Keratinocyte (primary cell): ENCODE results near the gene EIF1AD. TPM values are rescaled to one million over a fixed set of nuclear protein-coding genes. Genes with fewer than 3 reads are reported as not detected.

Source experiments
- DNase-seq: peaks from one replicate; pipeline ENCODE4 v3.0.0-alpha.2; 2011; ENCODE audit warnings: low read depth, missing footprints, low spot score
- FAIRE-seq: peaks from 2 replicates; lab custom pipeline; 2011; peaks lifted over from hg19 to GRCh38; lab: Jason Lieb, UNC
- H2AFZ ChIP-seq: 2 replicates; pipeline ENCODE4 v1.6.0; 2012; ENCODE audit warnings: low read length, control low read depth, inconsistent platforms; ENCODE audit not compliant: control insufficient read depth
- H3K27ac ChIP-seq: 2 replicates; pipeline ENCODE4 v1.5.1; 2011; ENCODE audit warnings: low read length; ENCODE audit not compliant: control insufficient read depth, insufficient read depth
- H3K27me3 ChIP-seq: 3 replicates; pipeline ENCODE4 v1.6.0; 2011; ENCODE audit warnings: low read length; ENCODE audit not compliant: control insufficient read depth, insufficient read depth; ENCODE audit errors: extremely low read depth
- H3K36me3 ChIP-seq, 2 experiments: 2 replicates in 1 of 2; 3 replicates in 1 of 2; pipeline ENCODE4 v1.5.1; 2011; ENCODE audit warnings: low read length in 2 of 2, mild to moderate bottlenecking in 1 of 2; ENCODE audit not compliant: control insufficient read depth in 2 of 2, insufficient read depth in 2 of 2; ENCODE audit errors: extremely low read depth in 1 of 2
- H3K4me1 ChIP-seq: 3 replicates; pipeline ENCODE4 v1.5.1; 2011; ENCODE audit warnings: low read length; ENCODE audit not compliant: control insufficient read depth, insufficient read depth; ENCODE audit errors: extremely low read depth
- H3K4me2 ChIP-seq: 3 replicates; pipeline ENCODE4 v1.6.0; 2011; ENCODE audit warnings: low read depth, low read length; ENCODE audit not compliant: control insufficient read depth, insufficient read depth; ENCODE audit errors: extremely low read depth
- H3K4me3 ChIP-seq, 3 experiments: fragments of 200-600 bp in 1 of 3; sonication (generic) in 1 of 3; 2 replicates in 2 of 3; 3 replicates in 1 of 3; pipeline ENCODE4 v1.5.1; 2011 to 2016; ENCODE audit warnings: low read length in 3 of 3, mild to moderate bottlenecking in 3 of 3, control low read depth in 2 of 3, inconsistent platforms in 1 of 3, low read depth in 1 of 3, mixed read lengths in 1 of 3, mixed run types in 1 of 3, moderate library complexity in 1 of 3; ENCODE audit not compliant: control insufficient read depth in 2 of 3, insufficient read depth in 2 of 3; ENCODE audit errors: extremely low read depth in 1 of 3
- H3K79me2 ChIP-seq: 2 replicates; pipeline ENCODE4 v1.6.0; 2012; ENCODE audit warnings: low read length; ENCODE audit not compliant: control insufficient read depth, insufficient read depth
- H3K9ac ChIP-seq: 3 replicates; pipeline ENCODE4 v1.6.0; 2011; ENCODE audit warnings: low read length; ENCODE audit not compliant: control insufficient read depth, insufficient read depth; ENCODE audit errors: extremely low read depth
- H3K9me1 ChIP-seq: 3 replicates; pipeline ENCODE4 v1.6.0; 2011; ENCODE audit warnings: low read length; ENCODE audit not compliant: control insufficient read depth, insufficient read depth; ENCODE audit errors: extremely low read depth
- H3K9me3 ChIP-seq: 2 replicates; pipeline ENCODE4 v1.5.1; 2012; ENCODE audit warnings: low read depth, low read length; ENCODE audit not compliant: control insufficient read depth
- H4K20me1 ChIP-seq: 3 replicates; pipeline ENCODE4 v1.6.0; 2011; ENCODE audit warnings: low read length; ENCODE audit not compliant: control insufficient read depth, insufficient read depth; ENCODE audit errors: extremely low read depth
- CTCF ChIP-seq, 3 experiments: IDR thresholded peaks in 1 of 3; conservative IDR thresholded peaks in 1 of 3; optimal IDR thresholded peaks in 1 of 3; 2 replicates in 2 of 3; 3 replicates in 1 of 3; pipeline versions ENCODE3 to v1.5.1; 2011; ENCODE audit warnings: low read length in 3 of 3, mild to moderate bottlenecking in 3 of 3, moderate library complexity in 2 of 3, control low read depth in 1 of 3, inconsistent platforms in 1 of 3; ENCODE audit not compliant: insufficient read depth in 2 of 3; ENCODE audit errors: extremely low read depth in 1 of 3
- EZH2 ChIP-seq: IDR thresholded peaks from one replicate; pipeline ENCODE4 v1.6.1; 2012; ENCODE audit warnings: inconsistent platforms, mild to moderate bottlenecking, low read length, moderate library complexity
- dilution Hi-C: fragments of 300-500 bp; cut with MboI; formaldehyde crosslinking; loops from one replicate; pipeline ENCODE4 v1.7.0; 2020; ENCODE audit warnings: low sequenced_read_pairs; ENCODE audit not compliant: extremely low pct_ligation_motif_present
- polyA plus RNA-seq, 5 experiments: library from polyadenylated mRNA; depleted of rRNA in 3 of 5; stranded (reverse) in 3 of 5; stranded (forward) in 1 of 5; unstranded in 1 of 5; fragments of >200 nt; gene quantifications; 1 replicate in 1 of 5; 2 replicates in 3 of 5; 3 replicates in 1 of 5; pipeline versions ENCODE4 v1.2.1 to v1.2.3, GENCODE V29; 2011 to 2012; ENCODE audit warnings: missing spikeins in 2 of 5, low read depth in 1 of 5, low replicate concordance in 1 of 5

EIF1AD gene
- polyA plus RNA-seq, 1 donor (not counting 4 experiments of a cell fraction or from before 2014, with no cell fraction given): 29.6 TPM

DNA sequence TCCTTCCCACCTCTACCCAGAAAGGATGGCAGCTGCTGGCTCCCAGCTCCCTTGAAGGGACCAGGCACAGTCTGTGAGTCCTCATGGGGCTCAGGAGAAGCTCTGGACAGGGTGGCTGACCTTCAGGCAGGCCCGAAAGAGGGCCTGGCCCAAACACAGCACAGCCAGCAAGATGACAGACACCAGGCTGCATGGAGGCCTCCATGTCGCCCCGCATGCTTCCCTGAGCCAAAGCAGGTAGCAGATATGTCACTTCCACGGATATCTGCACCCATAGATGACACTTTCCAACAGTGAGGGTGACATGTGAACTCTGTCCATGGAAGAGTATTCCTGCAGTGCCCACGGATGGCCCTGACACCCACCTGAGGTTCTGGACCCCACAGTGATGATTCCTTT lies 18.4 kb downstream of the EIF1AD start:
- H3K27ac ChIP-seq: no peak overlapping the region
- no peak overlapping the region for H2AFZ ChIP-seq
- H3K9me3 ChIP-seq: no peaks in the 10 kb centered on the region
- H3K27me3 ChIP-seq: no peaks in the 10 kb centered on the region
- TF ChIP-seq EZH2: no peak
- no peak for TF ChIP-seq CTCF (optimal IDR thresholded peaks at IDR 0.05 in 1 of 3, IDR thresholded peaks at IDR 0.05 in 1 of 3, conservative IDR thresholded peaks at IDR 0.05 in 1 of 3; ENCODE audit: extremely low read depth in 1 of 3, insufficient read depth in 2 of 3, low read length in 3 of 3)
- peaks cover 3 to 4% of the 10 kb centered on the region in 2 experiments for H3K36me3 ChIP-seq
- no peaks in the 10 kb centered on the region for H4K20me1 ChIP-seq
- dilution Hi-C loops: no loop called here
- H3K79me2 ChIP-seq: no peaks in the 10 kb centered on the region
- no peak overlapping the region for H3K4me2 ChIP-seq
- no peaks in the 10 kb centered on the region for H3K9me1 ChIP-seq
- FAIRE-seq: no peak
- H3K4me1 ChIP-seq: no peaks in the 10 kb centered on the region
- no peak for DNase-seq
- no peak overlapping the region for H3K9ac ChIP-seq
- H3K4me3 ChIP-seq: no peak overlapping the region

DNA sequence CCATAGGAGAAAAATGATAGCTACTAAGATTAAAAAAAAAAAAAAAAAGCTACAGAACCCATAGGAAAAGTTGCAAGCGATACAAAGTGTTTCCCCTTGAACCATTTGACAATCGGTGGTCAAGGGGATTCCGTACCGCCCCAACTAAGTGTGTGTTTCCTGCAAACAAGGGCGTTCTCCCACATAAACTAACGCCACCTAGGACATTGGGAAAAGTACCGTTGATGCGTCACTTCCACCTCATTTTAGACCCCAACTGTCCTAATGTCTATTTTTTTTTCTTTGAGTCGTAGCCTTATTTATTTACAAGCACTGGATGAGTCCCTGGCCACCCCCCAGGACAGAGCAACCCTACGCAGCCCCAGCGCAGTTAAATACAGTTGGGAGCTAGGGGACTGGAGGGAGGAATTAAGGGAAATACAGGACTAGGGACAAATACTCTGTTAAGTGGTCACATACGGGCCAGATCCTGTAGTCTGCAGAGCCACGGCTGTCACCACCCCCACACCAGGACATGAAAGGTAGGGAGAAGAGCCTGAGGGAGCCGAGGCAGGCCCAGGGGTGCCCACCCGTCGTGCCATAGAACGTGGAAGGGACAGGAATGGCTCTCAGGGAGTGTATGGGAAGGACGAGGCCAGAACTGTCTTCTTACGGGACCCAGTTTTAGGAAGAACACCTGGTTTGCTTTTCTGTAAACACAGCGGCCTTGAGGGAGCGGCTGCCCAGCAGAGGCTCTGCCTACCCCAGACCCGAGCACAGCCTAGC lies 19.0 kb downstream of the EIF1AD start:
- FAIRE-seq (no peak), DNase-seq (no peak)
- TF ChIP-seq CTCF (optimal IDR thresholded peaks at IDR 0.05 in 1 of 3, IDR thresholded peaks at IDR 0.05 in 1 of 3, conservative IDR thresholded peaks at IDR 0.05 in 1 of 3; ENCODE audit: extremely low read depth in 1 of 3, insufficient read depth in 2 of 3, low read length in 3 of 3) (no peak), EZH2 (no peak)
- H3K4me3 ChIP-seq: no peak overlapping the region
- H3K79me2 ChIP-seq: no peaks in the 10 kb centered on the region
- no peaks in the 10 kb centered on the region for H3K4me1 ChIP-seq
- H3K9me1 ChIP-seq: no peaks in the 10 kb centered on the region
- dilution Hi-C loops: no loop called here
- no peaks in the 10 kb centered on the region for H4K20me1 ChIP-seq
- H3K27me3 ChIP-seq: no peaks in the 10 kb centered on the region
- no peaks in the 10 kb centered on the region for H3K9me3 ChIP-seq
- H3K27ac ChIP-seq: no peak overlapping the region
- H3K9ac ChIP-seq: no peak overlapping the region
- H3K36me3 ChIP-seq: peaks cover 3 to 6% of the 10 kb centered on the region in 2 experiments
- no peak overlapping the region for H3K4me2 ChIP-seq
- H2AFZ ChIP-seq: no peak overlapping the region
